Ramos (cell line): ENCODE results near the gene CALR3.
"Not testable (repeated sequence)": the region's sequence is repeated elsewhere in the genome, so short reads cannot be mapped to it uniquely, and the experiment has no call there.

Experiments
- in situ Hi-C: fragments of 300-500 bp; cut with MboI; formaldehyde crosslinking; loops from one replicate; pipeline ENCODE4 v1.14.3; 2022; ENCODE audit warnings: low sequenced_read_pairs; ENCODE audit not compliant: unreplicated experiment

CALR3 gene

GRCh38 chr19:16458391-16459341 is 37.3 kb downstream of the CALR3 start:
- in situ Hi-C loops = no loop called here

GRCh38 chr19:16457954-16458331 is 38.0 kb downstream of the CALR3 start:
- in situ Hi-C loops = no loop called here

- in situ Hi-C loops = no loop called here
Measured at GRCh38 chr19:16457195-16457953, 38.6 kb downstream of the CALR3 start.

GRCh38 chr19:16456652-16457194 is 39.2 kb downstream of the CALR3 start:
- in situ Hi-C loops = no loop called here

GRCh38 chr19:16455489-16455888 is 40.5 kb downstream of the CALR3 start:
- in situ Hi-C loops = no loop called here

GRCh38 chr19:16454351-16454918 is 41.5 kb downstream of the CALR3 start:
- in situ Hi-C loops = no loop called here

GRCh38 chr19:16452325-16452724 is 43.6 kb downstream of the CALR3 start:
- in situ Hi-C loops = no loop called here

GRCh38 chr19:16449330-16449961 is 46.5 kb downstream of the CALR3 start:
- in situ Hi-C loops = no loop called here

- in situ Hi-C loops = not testable (repeated sequence)
Measured at GRCh38 chr19:16448872-16449271, 47.1 kb downstream of the CALR3 start.

GRCh38 chr19:16446724-16447368 is 49.1 kb downstream of the CALR3 start:
- in situ Hi-C loops = no loop called here

GRCh38 chr19:16446108-16446723 is 49.8 kb downstream of the CALR3 start:
- in situ Hi-C loops = no loop called here

GRCh38 chr19:16445238-16446107 is 50.5 kb downstream of the CALR3 start:
- in situ Hi-C loops = no loop called here

- in situ Hi-C loops = no loop called here
Measured at GRCh38 chr19:16444269-16444600, 51.7 kb downstream of the CALR3 start.

GRCh38 chr19:16442386-16443276 is 53.3 kb downstream of the CALR3 start:
- in situ Hi-C loops = no loop called here

- in situ Hi-C loops = no loop called here
Measured at GRCh38 chr19:16441661-16442162, 54.3 kb downstream of the CALR3 start.

GRCh38 chr19:16436780-16437332 is 59.1 kb downstream of the CALR3 start:
- in situ Hi-C loops = no loop called here

- in situ Hi-C loops = no loop called here
Measured at GRCh38 chr19:16435999-16436650, 59.8 kb downstream of the CALR3 start.
